Activated CD8-positive, alpha-beta memory T cell treated with anti-CD3 and anti-CD28 coated beads, Interleukin-2, amount 50 U/mL, for 24 hours (primary cell): ENCODE results near the gene P4HA2.

Source experiments
- DNase-seq: peaks from one replicate; pipeline ENCODE4 v3.0.0-alpha.2; 2020; ENCODE audit errors: extremely low read depth

P4HA2 gene

DNA sequence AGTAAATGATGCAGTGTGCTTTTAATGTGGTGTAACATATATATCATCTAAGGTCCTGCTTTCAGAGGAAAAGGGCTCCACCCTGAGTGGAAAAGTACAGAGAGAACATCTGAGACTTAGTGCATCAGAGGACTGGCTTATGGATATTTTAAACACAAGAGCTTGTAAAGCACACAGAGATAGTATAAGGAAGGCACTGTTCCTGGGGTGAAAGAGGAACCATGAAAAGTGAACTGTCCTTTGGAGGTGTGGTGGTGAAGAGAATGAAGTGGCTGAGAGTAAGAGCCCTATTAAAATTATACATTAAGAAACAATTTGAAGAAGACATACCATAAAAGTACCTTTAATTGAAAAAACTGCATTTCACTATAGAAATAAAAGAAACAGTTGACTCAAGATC, 85.2 kb downstream of the P4HA2 start:
- DNase-seq, result no peak
